Fibroblast of peridontal ligament (primary cell): ENCODE results near the gene IRX3.
"Not testable (repeated sequence)": the region's sequence is repeated elsewhere in the genome, so short reads cannot be mapped to it uniquely, and the experiment has no call there.

Experiments
- DNase-seq: peaks from one replicate; pipeline ENCODE4 v3.0.0-alpha.2; 2010; ENCODE audit errors: extremely low read depth

The IRX3 gene

GRCh38 chr16:54275956-54276355, 10.6 kb downstream of the IRX3 start:
- DNase-seq, result no peak

DNA sequence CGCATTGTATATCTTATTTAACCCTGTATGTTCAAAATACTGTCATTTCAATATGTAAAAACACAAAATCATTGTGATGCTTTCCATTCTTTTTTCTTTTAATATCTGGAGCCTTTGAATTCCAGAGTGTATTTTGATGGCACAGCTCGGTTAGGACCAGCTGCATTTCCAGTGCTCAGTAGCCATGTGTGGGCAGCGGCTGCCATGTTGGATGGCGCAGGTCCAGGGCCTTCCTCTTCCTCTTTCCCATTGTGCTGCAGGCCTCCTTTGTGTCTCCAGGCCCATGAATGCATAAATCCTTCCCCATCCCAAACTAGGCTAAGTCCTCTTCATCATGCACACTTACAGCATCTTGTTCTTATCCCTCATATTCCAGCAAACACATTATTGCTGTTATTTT, 13.0 kb downstream of the IRX3 start:
- DNase-seq, result no peak

DNA sequence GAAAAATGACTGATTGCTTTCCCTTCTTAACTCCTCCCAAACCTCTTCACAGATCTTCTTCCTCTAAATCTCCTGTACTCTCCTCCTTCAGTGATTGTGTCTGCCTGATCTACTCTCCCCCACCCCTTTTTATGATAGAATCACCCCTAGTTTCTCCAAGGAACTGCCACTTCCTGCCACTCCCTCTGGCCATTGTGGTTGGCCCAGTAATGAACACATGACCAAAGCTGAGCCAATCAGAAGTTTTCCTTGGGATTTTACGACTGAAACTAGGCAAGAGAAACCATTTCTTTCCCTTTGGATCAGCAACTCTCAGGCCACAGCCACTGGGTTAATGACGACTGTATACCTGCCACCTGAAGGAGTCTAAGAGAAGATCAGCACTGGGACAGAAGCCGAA, 15.9 kb downstream of the IRX3 start:
- no peak for DNase-seq

DNA sequence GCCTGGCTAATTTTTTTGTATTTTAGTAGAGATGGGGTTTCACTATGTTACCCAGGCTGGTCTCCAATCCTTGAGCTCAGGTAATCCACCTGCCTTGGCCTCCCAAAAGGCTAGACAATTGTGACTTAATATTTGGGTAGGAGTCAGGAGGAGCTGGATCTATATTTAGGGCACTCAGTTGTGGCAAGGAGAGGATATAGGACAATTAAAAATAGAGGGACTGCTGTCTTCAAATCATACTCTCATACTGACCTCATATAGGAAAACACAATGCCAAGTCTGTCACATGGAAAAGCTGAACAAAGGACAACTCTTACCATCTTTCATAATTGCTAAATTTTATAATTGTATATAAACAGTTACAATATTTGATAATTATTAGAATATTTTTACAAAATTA, 17.1 kb downstream of the IRX3 start:
- no peak for DNase-seq

GRCh38 chr16:54268766-54269165, 17.8 kb downstream of the IRX3 start:
- DNase-seq, result no peak

- no peak for DNase-seq
Measured at GRCh38 chr16:54268340-54268739, 18.2 kb downstream of the IRX3 start.

- peak; percentile 13 for DNase-seq
Measured at GRCh38 chr16:54266363-54266955, 20.1 kb downstream of the IRX3 start.

DNA sequence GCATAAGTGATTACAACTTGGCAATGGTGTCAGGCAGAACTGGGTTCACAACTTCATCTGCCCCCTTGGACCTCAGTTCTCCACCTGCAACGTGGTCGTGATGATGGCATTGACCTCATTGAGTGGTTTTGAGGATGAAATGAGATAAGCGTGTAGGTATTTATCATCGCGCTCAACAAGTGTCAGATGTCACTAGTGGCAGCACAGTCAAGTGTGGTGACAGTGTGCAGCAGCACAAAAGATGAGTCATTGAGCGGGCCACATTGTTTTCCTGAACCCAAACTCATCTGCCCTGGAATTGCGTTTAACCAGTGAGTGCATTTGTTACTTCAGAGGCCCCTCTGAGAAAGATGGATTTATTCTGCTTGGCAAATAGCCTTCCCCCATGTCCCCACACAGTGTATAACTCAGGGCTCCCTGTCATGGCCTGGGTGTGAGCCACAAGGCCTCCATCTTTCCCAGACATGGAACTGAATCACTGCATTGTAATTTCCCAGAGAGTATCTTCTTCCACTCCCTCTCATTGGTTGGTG, 20.9 kb downstream of the IRX3 start:
- DNase-seq, result no peak

- no peak for DNase-seq
Measured at GRCh38 chr16:54253118-54253517, 33.5 kb downstream of the IRX3 start.

- no peak for DNase-seq
Measured at GRCh38 chr16:54248863-54249710, 37.5 kb downstream of the IRX3 start.

DNA sequence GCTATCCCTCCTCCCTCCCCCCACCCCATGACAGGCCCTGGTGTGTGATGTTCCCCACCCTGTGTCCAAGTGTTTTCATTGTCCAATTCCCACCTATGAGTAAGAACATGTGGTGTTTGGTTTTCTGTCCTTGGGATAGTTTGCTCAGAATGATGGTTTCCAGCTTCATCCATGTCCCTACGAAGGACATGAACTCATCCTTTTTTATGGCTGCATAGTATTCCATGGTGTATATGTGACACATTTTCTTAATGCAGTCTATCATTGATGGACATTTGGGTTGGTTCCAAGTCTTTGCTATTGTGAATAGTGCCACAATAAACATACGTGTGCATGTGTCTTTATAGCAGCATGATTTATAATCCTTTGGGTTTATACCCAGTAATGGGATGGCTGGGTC, 38.9 kb downstream of the IRX3 start:
- not testable (repeated sequence) for DNase-seq

GRCh38 chr16:54246454-54246821, 40.1 kb downstream of the IRX3 start:
- no peak for DNase-seq

- DNase-seq, result no peak
Measured at GRCh38 chr16:54245788-54246453, 40.7 kb downstream of the IRX3 start.

GRCh38 chr16:54244061-54244886, 42.3 kb downstream of the IRX3 start:
- DNase-seq, result no peak

DNA sequence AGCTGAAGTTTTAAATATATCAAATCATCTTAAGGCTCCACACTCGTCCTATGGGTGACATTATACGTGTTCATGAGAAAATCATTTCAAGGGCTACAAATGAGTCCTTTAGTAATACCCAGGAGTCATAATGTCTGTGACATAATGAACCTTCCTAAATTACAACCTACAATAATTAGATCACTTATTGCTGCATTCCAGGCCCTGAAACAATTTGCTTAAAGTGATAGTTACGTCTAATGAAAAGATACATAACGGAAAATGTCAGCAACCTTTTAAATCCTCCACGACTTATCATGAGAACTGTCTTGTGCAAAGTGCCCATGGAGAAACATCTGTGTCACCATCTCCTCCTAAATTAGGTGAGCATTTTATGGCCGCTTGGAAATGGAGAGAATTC, 43.4 kb downstream of the IRX3 start:
- DNase-seq, result no peak

DNA sequence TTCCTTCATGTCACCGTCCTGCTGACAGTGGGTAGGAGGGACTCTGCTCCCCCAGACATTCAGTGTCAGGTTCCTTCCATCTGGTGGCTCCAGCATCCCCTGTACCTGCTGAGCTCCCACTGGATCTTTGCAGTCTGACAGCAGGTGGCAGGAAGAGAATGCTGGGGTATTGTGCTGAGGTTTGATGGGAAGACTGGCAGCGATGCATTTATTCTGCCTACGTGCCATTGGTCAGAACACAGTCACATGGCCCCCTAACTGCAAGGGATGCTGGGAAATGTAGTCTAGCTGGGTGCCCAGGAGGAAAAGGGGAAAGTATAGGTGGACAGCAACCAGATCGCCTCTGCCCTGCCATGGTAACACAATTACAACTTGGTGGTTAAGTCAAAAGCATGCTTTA, 44.4 kb downstream of the IRX3 start:
- DNase-seq, result no peak

DNA sequence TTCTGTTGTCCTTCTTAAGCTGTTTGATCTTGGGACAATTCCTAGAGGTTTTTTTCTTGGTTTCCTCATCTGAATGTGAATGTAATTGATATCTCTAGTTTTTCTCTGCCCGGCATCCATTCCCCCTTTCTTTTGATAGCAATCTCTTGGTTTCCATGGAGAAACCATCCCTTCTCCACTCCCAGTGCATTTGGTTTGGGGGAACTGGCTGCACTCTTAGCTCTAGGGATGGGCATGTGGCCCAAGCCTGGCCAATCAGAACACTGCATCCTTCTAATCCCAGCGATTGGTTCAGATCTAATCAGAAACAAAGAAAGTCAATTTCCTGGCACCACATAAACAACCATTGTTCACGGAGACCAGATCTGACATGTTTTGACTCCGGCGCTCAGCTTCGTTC, 45.1 kb downstream of the IRX3 start:
- DNase-seq, result no peak

DNA sequence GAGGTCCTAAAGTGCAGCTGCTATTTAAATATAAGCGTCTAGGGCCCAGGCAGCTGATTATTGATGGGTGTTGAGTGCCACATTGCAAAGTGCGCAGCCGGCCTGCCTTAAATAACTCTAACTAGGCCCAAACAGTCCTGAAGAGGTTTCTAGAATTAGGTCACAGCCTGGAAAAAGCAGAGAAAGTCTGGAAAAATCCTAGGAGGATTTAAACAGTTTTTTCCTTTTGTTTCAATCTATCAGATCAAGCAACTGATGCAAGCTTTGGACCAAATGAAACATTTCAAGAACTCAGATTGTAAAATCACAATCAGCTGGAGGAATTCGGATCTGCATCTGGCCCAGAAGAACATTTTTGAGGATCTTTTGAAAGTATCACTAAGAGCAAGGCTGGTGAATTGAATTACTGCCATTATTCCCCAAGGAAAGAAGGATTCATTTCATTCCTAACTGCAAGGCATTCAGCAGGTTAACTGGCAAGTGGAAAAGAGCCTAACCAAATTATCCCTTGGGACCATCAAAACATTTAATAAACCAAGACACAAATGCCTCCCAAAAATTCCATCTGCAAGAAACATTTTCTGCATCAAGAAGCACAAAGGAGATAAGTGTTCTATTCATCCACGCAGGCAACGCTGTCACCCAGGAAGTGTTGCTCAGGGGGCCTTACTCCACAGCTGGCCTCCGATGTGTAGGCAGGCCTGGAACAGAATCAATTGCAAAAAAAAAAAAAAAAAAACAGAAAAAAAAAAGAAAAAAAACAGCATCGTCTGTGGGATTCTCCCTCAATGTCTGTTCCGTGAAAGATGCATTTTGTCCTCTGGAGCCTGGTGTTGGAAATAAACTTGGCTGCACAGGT, 46.1 kb downstream of the IRX3 start:
- DNase-seq, result peak; percentile 65

- DNase-seq, result no peak
Measured at GRCh38 chr16:54239456-54239855, 47.1 kb downstream of the IRX3 start.

- peak; percentile 61 for DNase-seq
Measured at GRCh38 chr16:54236773-54237172, 49.8 kb downstream of the IRX3 start.

DNA sequence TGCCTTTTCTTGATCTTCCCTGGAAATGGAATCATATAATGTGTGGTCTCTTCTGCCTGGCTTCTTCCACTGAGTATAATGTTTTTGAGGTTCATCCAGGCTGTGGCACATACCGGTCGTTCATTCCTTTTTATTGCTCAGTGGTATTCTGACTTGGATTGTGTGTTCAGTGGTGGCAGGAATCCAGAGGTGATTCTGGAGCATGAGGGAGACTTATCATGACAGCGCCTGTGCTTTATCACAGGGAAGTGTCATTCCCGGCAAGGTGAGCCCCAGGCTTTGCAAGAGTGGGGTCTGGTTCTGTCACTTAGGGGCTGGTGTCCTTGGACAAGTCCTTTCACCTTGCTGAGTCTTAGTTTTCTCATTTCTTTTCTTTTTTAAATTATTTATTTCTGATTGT, 53.0 kb downstream of the IRX3 start:
- no peak for DNase-seq
